A673 (cell line): ENCODE data around the gene BATF.

Experiments used
- CTCF ChIP-seq: fragments of 300-800, 200-600 bp; sonication (generic); conservative IDR thresholded peaks from 2 replicates; pipeline ENCODE4 v1.5.1; 2017; ENCODE audit warnings: low read depth, mild to moderate bottlenecking, antibody characterized with exemption, low read length, moderate library complexity, mixed read lengths
- EZH2 ChIP-seq: fragments of 200-600 bp; sonication (generic); IDR thresholded peaks from 2 replicates; pipeline ENCODE4 v1.6.1; 2017; ENCODE audit warnings: borderline replicate concordance, low read depth, mild to moderate bottlenecking, mixed read lengths, antibody characterized with exemption, low read length; ENCODE audit not compliant: poor library complexity, severe bottlenecking

DNA sequence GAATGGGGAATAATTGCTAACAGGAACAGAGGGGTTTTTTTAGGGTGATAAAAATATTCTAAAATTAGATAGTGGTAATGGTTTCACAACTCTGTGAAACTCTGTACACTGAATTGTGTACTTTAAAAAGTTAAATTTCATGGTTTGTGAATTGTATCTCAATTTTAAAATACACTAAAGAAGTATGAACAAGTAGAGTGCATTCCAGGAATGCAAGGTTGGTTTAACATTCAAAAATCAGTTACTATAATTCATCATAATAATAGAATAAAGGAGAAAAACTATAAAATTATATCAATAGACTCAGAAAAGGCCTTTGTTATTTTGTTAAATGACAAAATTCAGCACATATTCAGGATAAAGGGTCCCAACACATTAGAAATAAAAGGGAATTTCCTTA is 11.1 kb upstream of the BATF start:
- no peak for TF ChIP-seq CTCF
- no peak for TF ChIP-seq EZH2
